Effector memory CD8-positive, alpha-beta T cell (primary cell): Measurements from ENCODE around the gene PTRHD1.

Experiments
- ATAC-seq: fragments of 150-1000 bp; cut with Tn5 transposase; replicated peaks from 2 replicates; pipeline ENCODE4 v1.10.0; 2021; ENCODE audit warnings: mild to moderate bottlenecking, moderate library complexity
- DNase-seq, 3 experiments: peaks; one replicate each; pipeline ENCODE4 v3.0.0; 2021
- H3K27ac Mint-ChIP-seq, 2 donors: one replicate each; pipeline ENCODE4 v1.8.0; 2022; ENCODE audit warnings: mild to moderate bottlenecking in 2 of 2, mixed read lengths in 2 of 2, moderate library complexity in 2 of 2
- H3K27me3 Mint-ChIP-seq, 2 donors: one replicate each; pipeline ENCODE4 v1.8.0; 2022; ENCODE audit warnings: mixed read lengths in 2 of 2
- H3K36me3 Mint-ChIP-seq: one replicate; pipeline ENCODE4 v1.8.0; 2022; ENCODE audit warnings: mild to moderate bottlenecking, moderate library complexity, mixed read lengths; ENCODE audit not compliant: insufficient read depth
- H3K4me1 Mint-ChIP-seq, 2 donors: one replicate each; pipeline ENCODE4 v1.8.0; 2022; ENCODE audit warnings: low read depth in 2 of 2, mixed read lengths in 2 of 2
- H3K4me3 Mint-ChIP-seq, 2 donors: one replicate each; pipeline ENCODE4 v1.8.0; 2022; ENCODE audit warnings: mild to moderate bottlenecking in 2 of 2, mixed read lengths in 2 of 2, moderate library complexity in 2 of 2
- H3K9me3 Mint-ChIP-seq, 2 donors: one replicate each; pipeline ENCODE4 v1.8.0; 2022; ENCODE audit warnings: mixed read lengths in 2 of 2

Gene PTRHD1

DNA sequence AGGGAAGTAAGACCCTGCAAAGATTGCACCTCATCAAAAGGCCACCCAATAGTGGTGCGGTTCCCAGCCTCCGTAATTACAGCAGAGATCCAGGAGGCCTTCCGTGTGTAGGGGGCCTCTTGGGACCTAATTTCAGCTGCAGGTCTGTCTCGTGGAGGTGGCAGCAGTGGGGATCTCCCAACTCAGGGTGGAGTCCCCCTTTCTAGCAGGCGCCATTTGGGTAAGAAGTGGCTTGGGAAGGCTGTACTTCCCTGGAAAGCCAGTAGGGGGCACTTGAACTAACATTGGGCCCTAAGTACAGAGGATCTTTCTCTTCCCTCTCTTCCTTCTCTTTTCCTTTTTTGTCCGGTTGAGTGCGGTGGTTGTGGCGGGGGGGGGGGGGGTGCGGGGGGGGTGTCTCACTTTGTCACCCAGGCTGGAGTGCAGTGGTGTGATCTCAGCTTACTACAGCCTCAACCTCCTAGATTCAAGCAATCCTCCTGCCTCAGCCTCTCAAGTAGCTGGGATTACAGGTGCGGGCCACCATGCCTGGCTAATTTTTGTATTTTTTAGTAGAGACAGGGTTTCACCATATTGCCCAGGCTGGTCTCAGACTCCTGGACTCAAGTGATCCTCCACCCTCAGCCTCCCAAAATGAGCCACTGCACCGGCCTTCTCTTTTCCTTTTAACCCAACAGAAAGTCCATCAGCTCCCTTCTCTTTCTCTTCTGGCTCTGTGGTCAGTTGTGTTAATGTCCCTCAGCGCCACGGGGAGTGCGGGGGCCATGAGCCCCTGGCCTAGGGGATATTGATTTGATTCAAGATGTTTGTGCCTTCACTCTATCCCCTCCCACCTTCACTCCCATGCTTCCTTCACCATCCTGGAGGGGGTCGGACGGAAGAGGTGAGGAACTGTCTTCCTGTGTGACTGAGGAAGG is 32.0 kb upstream of the PTRHD1 start:
- no peaks in the 10 kb centered on the region for H3K27me3 Mint-ChIP-seq
- peak in 2 of 3 experiments; percentile 20 to 22 for DNase-seq
- no peaks in the 10 kb centered on the region for H3K9me3 Mint-ChIP-seq
- H3K36me3 Mint-ChIP-seq: peaks cover 13% of the 10 kb centered on the region
- peak overlapping the region in 1 of 2 donors; percentile 85 for H3K27ac Mint-ChIP-seq
- ATAC-seq: peak; percentile 44
- H3K4me3 Mint-ChIP-seq: no peak overlapping the region
- peaks cover 20 to 21% of the 10 kb centered on the region in 2 donors for H3K4me1 Mint-ChIP-seq

- ATAC-seq (no peak), DNase-seq (no peak)
- H3K36me3 Mint-ChIP-seq: peaks cover 18% of the 10 kb centered on the region
Observed at GRCh38 chr2:24824071-24824588, 30.9 kb upstream of the PTRHD1 start.

GRCh38 chr2:24822049-24822706 is 29.0 kb upstream of the PTRHD1 start:
- DNase-seq: no peak
- no peaks in the 10 kb centered on the region for H3K27me3 Mint-ChIP-seq
- H3K36me3 Mint-ChIP-seq: peaks cover 27% of the 10 kb centered on the region
- peak overlapping the region in 1 of 2 donors; percentile 46 for H3K27ac Mint-ChIP-seq
- peaks cover 9 to 14% of the 10 kb centered on the region in 2 donors for H3K4me1 Mint-ChIP-seq
- no peak for ATAC-seq
- H3K4me3 Mint-ChIP-seq: no peak overlapping the region
- no peaks in the 10 kb centered on the region for H3K9me3 Mint-ChIP-seq

More at GRCh38 chr2:24824071-24824588, 30.9 kb upstream of the PTRHD1 start:
- H3K9me3 Mint-ChIP-seq: no peaks in the 10 kb centered on the region
- peak overlapping the region in 1 of 2 donors; percentile 85 for H3K27ac Mint-ChIP-seq
- no peaks in the 10 kb centered on the region for H3K27me3 Mint-ChIP-seq
- peaks cover 20 to 21% of the 10 kb centered on the region in 2 donors for H3K4me1 Mint-ChIP-seq
- H3K4me3 Mint-ChIP-seq: no peak overlapping the region

- Mint-ChIP-seq H3K4me3 (no peak overlapping the region), H3K9me3 (no peaks in the 10 kb centered on the region), H3K27me3 (no peaks in the 10 kb centered on the region), H3K4me1 (peaks cover 8 to 9% of the 10 kb centered on the region in 2 donors), H3K27ac (peak overlapping the region in 1 of 2 donors; percentile 55), H3K36me3 (peaks cover 27% of the 10 kb centered on the region)
- DNase-seq (no peak), ATAC-seq (no peak)
Observed at GRCh38 chr2:24821433-24821891, 28.3 kb upstream of the PTRHD1 start.

DNA sequence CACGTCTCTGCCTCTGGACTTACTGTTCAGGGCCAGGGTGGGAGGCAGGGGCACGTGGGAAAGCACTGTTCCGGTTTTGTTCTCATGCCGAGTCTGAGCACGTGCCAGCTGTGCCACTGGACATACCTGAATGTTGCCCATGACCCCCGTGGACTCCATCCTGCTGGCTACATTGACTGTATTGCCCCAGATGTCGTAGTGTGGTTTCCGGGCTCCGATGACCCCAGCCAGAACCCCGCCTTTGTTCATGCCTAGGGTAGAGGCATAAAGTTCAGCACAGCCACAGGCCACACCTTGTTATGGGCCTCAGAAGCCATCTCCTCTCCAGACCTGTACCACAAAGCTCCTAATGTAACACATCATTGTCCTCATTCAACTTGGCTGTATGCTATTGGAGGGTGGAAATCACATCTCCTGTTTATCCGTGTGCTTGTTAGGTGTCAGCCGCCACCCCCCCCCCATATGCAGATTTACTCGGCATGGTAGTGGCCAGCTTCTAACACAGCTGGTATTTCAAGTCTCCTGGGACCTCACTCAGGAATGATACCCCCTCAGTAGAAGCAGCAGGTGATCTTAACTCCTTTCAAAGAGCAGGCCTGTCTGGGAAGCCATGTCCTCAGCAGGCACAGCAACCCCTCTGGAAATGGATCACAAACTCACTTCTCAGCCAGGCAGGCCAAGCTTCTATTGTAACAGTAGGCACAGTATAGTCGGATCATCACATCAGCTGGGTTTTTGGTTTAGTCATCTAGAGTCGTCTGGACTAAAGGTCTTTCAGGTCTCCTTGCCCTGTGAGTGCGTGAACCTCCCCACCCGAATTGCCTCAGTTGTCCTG is 27.6 kb upstream of the PTRHD1 start:
- H3K4me1 Mint-ChIP-seq: peaks cover 3 to 6% of the 10 kb centered on the region in 2 donors
- no peak for ATAC-seq
- no peak overlapping the region for H3K4me3 Mint-ChIP-seq
- no peaks in the 10 kb centered on the region for H3K27me3 Mint-ChIP-seq
- peaks cover 25% of the 10 kb centered on the region for H3K36me3 Mint-ChIP-seq
- DNase-seq: no peak
- H3K27ac Mint-ChIP-seq: peak overlapping the region in 1 of 2 donors; percentile 55
- H3K9me3 Mint-ChIP-seq: no peaks in the 10 kb centered on the region

DNA sequence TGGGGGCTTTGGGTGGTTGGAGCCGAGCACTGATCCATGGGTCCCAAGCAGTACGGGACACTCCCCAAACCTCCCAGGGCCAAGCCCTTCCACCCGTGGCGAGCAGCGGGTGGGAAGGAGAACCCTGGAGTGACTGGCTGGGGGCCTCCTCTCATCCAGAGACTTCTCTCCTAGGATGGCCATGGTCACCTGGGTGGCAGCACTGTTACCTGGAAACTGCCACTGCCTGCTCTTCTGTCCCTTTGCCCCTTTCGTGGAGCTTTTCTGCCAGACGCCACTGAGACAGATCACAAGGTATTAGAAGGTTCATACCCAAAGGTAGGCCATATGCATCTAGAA is 27.0 kb upstream of the PTRHD1 start:
- Mint-ChIP-seq H3K4me1 (peaks cover 0 to 9% of the 10 kb centered on the region in 2 donors), H3K27ac (no peak overlapping the region), H3K27me3 (no peaks in the 10 kb centered on the region), H3K9me3 (no peaks in the 10 kb centered on the region), H3K4me3 (no peak overlapping the region), H3K36me3 (peaks cover 27% of the 10 kb centered on the region)
- ATAC-seq (no peak), DNase-seq (no peak)

GRCh38 chr2:24819442-24820174 is 26.4 kb upstream of the PTRHD1 start:
- Mint-ChIP-seq H3K9me3 (no peaks in the 10 kb centered on the region), H3K36me3 (peaks cover 27% of the 10 kb centered on the region), H3K27me3 (no peaks in the 10 kb centered on the region), H3K4me1 (peaks cover 0 to 9% of the 10 kb centered on the region in 2 donors), H3K4me3 (no peak overlapping the region), H3K27ac (no peak overlapping the region)
- ATAC-seq (no peak), DNase-seq (no peak)

- Mint-ChIP-seq H3K27me3 (no peaks in the 10 kb centered on the region), H3K4me1 (peaks cover under 1 to 9% of the 10 kb centered on the region in 2 donors), H3K27ac (peak overlapping the region; percentile 46 to 64), H3K4me3 (no peak overlapping the region), H3K9me3 (no peaks in the 10 kb centered on the region), H3K36me3 (peaks cover 27% of the 10 kb centered on the region)
- no peak for ATAC-seq
- no peak for DNase-seq
Observed at GRCh38 chr2:24818721-24819167, 25.6 kb upstream of the PTRHD1 start.

- Mint-ChIP-seq H3K4me3 (no peak overlapping the region), H3K9me3 (no peaks in the 10 kb centered on the region), H3K27ac (peak overlapping the region in 1 of 2 donors; percentile 64), H3K4me1 (peaks cover 1 to 9% of the 10 kb centered on the region in 2 donors), H3K36me3 (peaks cover 21% of the 10 kb centered on the region), H3K27me3 (no peaks in the 10 kb centered on the region)
- DNase-seq (no peak), ATAC-seq (no peak)
Observed at GRCh38 chr2:24816884-24817283, 23.7 kb upstream of the PTRHD1 start.

- no peak for DNase-seq
- Mint-ChIP-seq H3K27ac (peak overlapping the region in 1 of 2 donors; percentile 64), H3K4me1 (peaks cover 1 to 9% of the 10 kb centered on the region in 2 donors), H3K4me3 (no peak overlapping the region), H3K9me3 (no peaks in the 10 kb centered on the region), H3K27me3 (no peaks in the 10 kb centered on the region), H3K36me3 (peaks cover 17% of the 10 kb centered on the region)
- no peak for ATAC-seq
Observed at GRCh38 chr2:24816404-24816803, 23.2 kb upstream of the PTRHD1 start.

- H3K36me3 Mint-ChIP-seq: peaks cover 17% of the 10 kb centered on the region
Observed at GRCh38 chr2:24815171-24815570, 22.0 kb upstream of the PTRHD1 start.

GRCh38 chr2:24814516-24814915 is 21.3 kb upstream of the PTRHD1 start:
- DNase-seq (no peak), ATAC-seq (no peak)
- Mint-ChIP-seq H3K27me3 (no peaks in the 10 kb centered on the region), H3K9me3 (no peaks in the 10 kb centered on the region), H3K27ac (no peak overlapping the region), H3K36me3 (peaks cover 15% of the 10 kb centered on the region), H3K4me1 (peaks cover 1 to 10% of the 10 kb centered on the region in 2 donors), H3K4me3 (no peak overlapping the region)

More at GRCh38 chr2:24815171-24815570, 22.0 kb upstream of the PTRHD1 start:
- H3K4me3 Mint-ChIP-seq: no peak overlapping the region
- H3K4me1 Mint-ChIP-seq: peaks cover 1 to 9% of the 10 kb centered on the region in 2 donors
- H3K9me3 Mint-ChIP-seq: no peaks in the 10 kb centered on the region
- H3K27me3 Mint-ChIP-seq: no peaks in the 10 kb centered on the region
- no peak for DNase-seq
- peak overlapping the region in 1 of 2 donors; percentile 5 for H3K27ac Mint-ChIP-seq
- no peak for ATAC-seq
